ENCODE measurements around the gene MN1. TPM values are rescaled to one million over a fixed set of nuclear protein-coding genes. Genes with fewer than 3 reads are reported as not detected.

MN1 gene
- total RNA-seq, 2 experiments from 2014 or later, result 0.27 to 0.28 TPM

DNA sequence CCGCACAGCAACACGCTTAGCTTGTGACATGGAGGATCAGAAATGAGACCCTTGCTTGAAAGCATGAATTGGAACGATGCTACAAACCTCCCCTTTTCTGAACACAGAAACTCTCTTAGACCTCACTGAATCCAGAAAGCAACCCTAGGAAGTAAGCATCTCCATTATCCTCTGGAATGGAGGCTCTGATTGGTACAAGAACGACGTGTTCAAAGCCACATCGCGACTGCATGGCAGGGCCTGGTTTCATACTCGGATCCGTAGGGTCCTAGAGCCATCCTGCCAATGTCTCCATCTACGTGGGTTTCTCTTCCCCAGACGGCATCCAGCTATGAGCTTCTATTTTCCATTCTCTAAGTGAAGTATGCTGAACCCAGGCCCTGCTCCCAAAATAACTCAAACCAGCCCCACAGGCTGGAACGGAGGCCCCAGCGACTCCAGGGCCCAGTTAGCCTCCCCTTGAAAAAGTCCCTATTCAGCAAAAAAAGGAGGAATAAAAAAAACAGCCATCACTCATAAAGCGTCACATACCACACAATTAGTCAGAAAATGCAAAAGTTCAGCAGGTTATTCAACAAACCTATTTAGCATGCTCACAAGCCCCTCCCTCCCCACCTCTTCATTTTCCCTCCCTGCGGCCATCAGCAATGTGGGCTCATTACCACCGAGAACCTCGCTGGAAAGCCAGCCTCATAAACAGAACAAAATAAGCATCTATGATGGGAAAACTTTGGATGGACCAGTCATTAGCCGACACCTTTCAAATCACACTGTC, 7.1 kb upstream of the MN1 start:
- Mint-ChIP-seq H3K9me3 (no peaks in the 10 kb centered on the region), H3K4me1 (ENCODE audit: low read depth) (peaks cover 9% of the 10 kb centered on the region), H3K4me3 (no peak overlapping the region), H3K27ac (no peak overlapping the region), H3K27me3 (peaks cover 30% of the 10 kb centered on the region), H3K36me3 (ENCODE audit: low read depth) (no peaks in the 10 kb centered on the region)
- no peaks in the 10 kb centered on the region for H3K36me3 ChIP-seq (ENCODE audit: insufficient read depth, low read length)
- peaks cover 8% of the 10 kb centered on the region for H3K4me1 ChIP-seq (ENCODE audit: insufficient read depth, low read length)
- peaks cover 0 to 4% of the 10 kb centered on the region in 2 experiments for H3K27me3 ChIP-seq (ENCODE audit: control insufficient read depth in 1 of 2, insufficient read depth in 2 of 2, low read length in 2 of 2)
- intact Hi-C loops (cut with DNase I, micrococcal nuclease), result loop anchor here in 1 of 2 experiments (10.0 kb wide), 1 partner anchor 1054 kb away; no protein-coding TSS in a partner anchor
- DNase-seq (no peak), ATAC-seq (ENCODE audit: poor library complexity) (no peak)
- no peak overlapping the region for H3K27ac ChIP-seq (ENCODE audit: low read depth in 1 of 2, low read length in 2 of 2)
- TF ChIP-seq, protein P1, sequence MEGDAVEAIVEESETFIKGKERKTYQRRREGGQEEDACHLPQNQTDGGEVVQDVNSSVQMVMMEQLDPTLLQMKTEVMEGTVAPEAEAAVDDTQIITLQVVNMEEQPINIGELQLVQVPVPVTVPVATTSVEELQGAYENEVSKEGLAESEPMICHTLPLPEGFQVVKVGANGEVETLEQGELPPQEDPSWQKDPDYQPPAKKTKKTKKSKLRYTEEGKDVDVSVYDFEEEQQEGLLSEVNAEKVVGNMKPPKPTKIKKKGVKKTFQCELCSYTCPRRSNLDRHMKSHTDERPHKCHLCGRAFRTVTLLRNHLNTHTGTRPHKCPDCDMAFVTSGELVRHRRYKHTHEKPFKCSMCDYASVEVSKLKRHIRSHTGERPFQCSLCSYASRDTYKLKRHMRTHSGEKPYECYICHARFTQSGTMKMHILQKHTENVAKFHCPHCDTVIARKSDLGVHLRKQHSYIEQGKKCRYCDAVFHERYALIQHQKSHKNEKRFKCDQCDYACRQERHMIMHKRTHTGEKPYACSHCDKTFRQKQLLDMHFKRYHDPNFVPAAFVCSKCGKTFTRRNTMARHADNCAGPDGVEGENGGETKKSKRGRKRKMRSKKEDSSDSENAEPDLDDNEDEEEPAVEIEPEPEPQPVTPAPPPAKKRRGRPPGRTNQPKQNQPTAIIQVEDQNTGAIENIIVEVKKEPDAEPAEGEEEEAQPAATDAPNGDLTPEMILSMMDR (IDR thresholded peaks at IDR 0.05), result no peak
- ChIA-PET CTCF (no interaction called here), POLR2A (no interaction called here)
- H3K4me3 ChIP-seq (ENCODE audit: low read length), result no peak overlapping the region
- no peaks in the 10 kb centered on the region for H3K9me3 ChIP-seq (ENCODE audit: control insufficient read depth in 1 of 2, insufficient read depth in 1 of 2, low read length in 2 of 2)

DNA sequence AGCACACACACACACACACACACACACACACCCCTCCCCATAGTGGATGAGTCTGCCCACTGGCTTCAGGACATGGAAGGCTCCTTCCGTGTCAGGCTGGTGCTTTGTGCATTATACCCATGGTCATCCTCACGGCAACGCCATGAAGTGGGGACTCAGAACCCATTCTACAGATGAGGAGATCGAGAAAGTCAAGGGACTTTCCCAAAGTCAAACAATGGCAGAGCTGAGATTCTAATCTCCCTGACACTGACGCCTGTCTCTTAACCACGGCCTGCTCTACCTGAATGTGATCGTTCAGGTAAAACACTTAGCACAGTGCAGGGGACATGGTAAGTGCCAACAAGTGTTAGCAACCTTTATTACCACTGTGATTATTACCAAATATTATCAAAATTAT, 4.3 kb upstream of the MN1 start:
- ATAC-seq (ENCODE audit: poor library complexity), result no peak
- Mint-ChIP-seq H3K36me3 (ENCODE audit: low read depth) (no peaks in the 10 kb centered on the region), H3K27ac (no peak overlapping the region), H3K4me3 (no peak overlapping the region), H3K27me3 (peaks cover 34% of the 10 kb centered on the region), H3K9me3 (no peaks in the 10 kb centered on the region), H3K4me1 (ENCODE audit: low read depth) (peaks cover 19% of the 10 kb centered on the region)
- Histone ChIP-seq H3K4me3 (ENCODE audit: low read length) (no peak overlapping the region), H3K36me3 (ENCODE audit: insufficient read depth, low read length) (no peaks in the 10 kb centered on the region), H3K27me3 (ENCODE audit: control insufficient read depth in 1 of 2, insufficient read depth in 2 of 2, low read length in 2 of 2) (peaks cover 0 to 4% of the 10 kb centered on the region in 2 experiments), H3K9me3 (ENCODE audit: control insufficient read depth in 1 of 2, insufficient read depth in 1 of 2, low read length in 2 of 2) (no peaks in the 10 kb centered on the region), H3K27ac (ENCODE audit: low read depth in 1 of 2, low read length in 2 of 2) (no peak overlapping the region), H3K4me1 (ENCODE audit: insufficient read depth, low read length) (peaks cover 15% of the 10 kb centered on the region)
- DNase-seq, result no peak
- intact Hi-C loops (cut with DNase I, micrococcal nuclease), result loop anchor here in 1 of 2 experiments (2.0 to 10.0 kb wide), 2 partner anchors 1051 to 1129 kb away; no protein-coding TSS in a partner anchor
- TF ChIP-seq, protein P1 (IDR thresholded peaks at IDR 0.05), result no peak
- ChIA-PET POLR2A (no interaction called here), CTCF (no interaction called here)

DNA sequence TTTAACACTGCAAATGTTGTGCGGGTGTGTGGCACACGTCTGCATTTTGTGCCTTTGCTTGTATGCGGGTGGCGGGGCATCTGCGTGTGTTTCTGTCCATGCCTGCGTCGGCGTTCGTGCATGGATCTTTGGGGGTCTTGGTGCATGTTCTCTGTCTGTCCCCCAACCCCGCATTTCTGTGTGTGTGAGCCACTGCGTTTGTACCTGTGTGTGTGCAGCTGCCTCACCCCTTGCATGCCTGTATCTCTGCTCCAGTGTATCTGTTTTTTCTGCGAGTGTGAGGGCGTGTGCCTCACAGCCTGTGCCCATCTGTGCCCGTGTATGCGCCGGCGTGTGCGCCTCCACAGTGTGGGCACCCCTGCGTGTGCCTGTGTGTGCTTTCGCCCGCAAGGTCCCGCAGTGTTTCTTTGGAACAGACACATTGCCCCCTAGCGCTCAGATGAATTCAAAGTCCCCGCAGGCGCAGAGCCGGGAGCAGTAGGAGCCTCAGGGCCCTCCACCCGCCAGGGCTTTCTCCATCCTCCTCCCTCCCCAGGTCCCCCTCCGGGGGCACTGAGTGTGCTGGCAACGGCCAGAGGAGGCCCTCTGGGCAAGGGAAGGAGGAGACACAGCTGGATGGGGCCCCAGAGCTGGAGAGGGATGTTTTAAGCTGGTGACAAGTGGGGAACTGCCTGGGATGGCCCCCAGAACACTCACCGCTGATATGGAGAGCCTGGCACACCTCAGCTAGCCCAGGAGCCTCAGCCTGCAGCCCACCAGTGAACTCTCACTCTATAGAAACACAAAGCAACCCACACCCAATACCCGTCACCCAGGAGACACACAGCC, 3.1 kb upstream of the MN1 start:
- H3K36me3 ChIP-seq (ENCODE audit: insufficient read depth, low read length), result no peaks in the 10 kb centered on the region
- peaks cover 7% of the 10 kb centered on the region in 2 experiments for H3K27me3 ChIP-seq (ENCODE audit: control insufficient read depth in 1 of 2, insufficient read depth in 2 of 2, low read length in 2 of 2)
- TF ChIP-seq, protein P1 (IDR thresholded peaks at IDR 0.05), result peak; percentile 68
- DNase-seq (peak in 13 of 14 experiments; percentile 27 to 72 (median 44)), ATAC-seq (ENCODE audit: poor library complexity) (peak; percentile 32)
- peaks cover 24% of the 10 kb centered on the region for H3K4me1 ChIP-seq (ENCODE audit: insufficient read depth, low read length)
- CTCF ChIA-PET, result no interaction called here
- Mint-ChIP-seq H3K4me1 (ENCODE audit: low read depth) (peaks cover 19% of the 10 kb centered on the region), H3K36me3 (ENCODE audit: low read depth) (no peaks in the 10 kb centered on the region), H3K27ac (no peak overlapping the region), H3K4me3 (peak overlapping the region; percentile 91), H3K27me3 (peaks cover 34% of the 10 kb centered on the region), H3K9me3 (no peaks in the 10 kb centered on the region)
- POLR2A ChIA-PET, result no interaction called here
- no peak overlapping the region for H3K4me3 ChIP-seq (ENCODE audit: low read length)
- H3K27ac ChIP-seq (ENCODE audit: low read depth in 1 of 2, low read length in 2 of 2), result no peak overlapping the region
- H3K9me3 ChIP-seq (ENCODE audit: control insufficient read depth in 1 of 2, insufficient read depth in 1 of 2, low read length in 2 of 2), result peaks cover 0 to 6% of the 10 kb centered on the region in 2 experiments
- intact Hi-C loops (cut with DNase I, micrococcal nuclease), result loop anchor here in 1 of 2 experiments (2.0 to 10.0 kb wide), 2 partner anchors 1050 to 1128 kb away; no protein-coding TSS in a partner anchor
